Activated CD8-positive, alpha-beta memory T cell treated with anti-CD3 and anti-CD28 coated beads for 1 hour (primary cell): ENCODE measurements around the gene VAV1.

Source experiments
- DNase-seq, 2 donors: peaks; one replicate each; pipeline ENCODE4 v3.0.0-alpha.2; 2020; ENCODE audit warnings: low read depth in 1 of 2; ENCODE audit errors: extremely low read depth in 1 of 2

The VAV1 gene

GRCh38 chr19:6886277-6886897, 113.9 kb downstream of the VAV1 start:
- DNase-seq: no peak

GRCh38 chr19:6887316-6887715, 114.8 kb downstream of the VAV1 start, which contains the start of gene ADGRE1:
Gene ADGRE1, plus strand, starts transcription at chr19:6887579. Its CDS starts 30 bp downstream, at chr19:6887609.
- DNase-seq: no peak

DNA sequence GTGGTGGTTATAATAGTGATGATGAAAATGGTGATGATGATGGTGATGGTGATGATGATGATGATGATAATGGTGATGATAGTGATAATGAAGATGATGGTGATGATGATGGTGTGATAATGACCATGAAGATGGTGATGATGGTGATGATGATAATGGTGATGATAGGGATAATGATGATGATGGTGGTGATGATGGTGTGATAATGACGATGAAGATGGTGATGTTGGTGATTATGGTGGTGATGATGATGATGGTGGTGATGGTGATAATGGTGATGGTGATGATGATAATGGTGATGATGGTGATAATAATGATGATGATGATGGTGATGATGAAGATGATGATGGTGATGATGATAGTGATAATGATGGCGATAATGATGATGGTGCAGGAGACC, 116.5 kb downstream of the VAV1 start:
- DNase-seq: no peak

- no peak for DNase-seq
These were observed 117.9 kb downstream of the VAV1 start for GRCh38 chr19:6890401-6890913.

GRCh38 chr19:6890938-6891337, 118.4 kb downstream of the VAV1 start:
- no peak for DNase-seq

DNA sequence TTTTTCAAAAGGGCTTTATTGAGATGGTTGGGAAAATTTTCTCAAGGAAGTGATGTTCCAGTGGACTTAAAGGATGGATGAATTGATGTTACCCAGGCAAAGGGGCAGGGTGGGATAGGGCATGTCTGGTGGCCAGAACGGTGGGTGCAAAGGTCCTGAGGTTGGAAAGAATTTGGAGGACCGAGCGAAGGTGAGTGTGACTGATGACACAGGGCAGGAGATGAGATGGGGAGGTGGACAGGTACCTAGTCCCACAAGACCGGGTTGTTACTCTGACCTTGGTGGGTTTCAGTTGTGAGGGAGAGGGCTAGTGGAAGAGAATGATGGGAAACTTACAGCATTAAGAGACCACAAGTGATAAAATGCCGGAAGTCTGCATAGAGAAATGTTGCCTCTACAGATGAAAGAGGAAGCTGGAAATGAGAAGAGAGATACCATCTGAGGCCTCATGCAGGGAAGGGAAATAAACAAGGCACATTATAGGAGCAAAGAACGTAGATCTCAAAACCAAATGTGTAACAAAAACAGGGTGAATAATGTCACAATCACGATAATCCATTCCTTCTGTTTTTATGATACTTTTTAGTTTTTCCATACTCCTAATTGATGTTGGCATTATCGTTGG, 119.4 kb downstream of the VAV1 start:
- DNase-seq: no peak

DNA sequence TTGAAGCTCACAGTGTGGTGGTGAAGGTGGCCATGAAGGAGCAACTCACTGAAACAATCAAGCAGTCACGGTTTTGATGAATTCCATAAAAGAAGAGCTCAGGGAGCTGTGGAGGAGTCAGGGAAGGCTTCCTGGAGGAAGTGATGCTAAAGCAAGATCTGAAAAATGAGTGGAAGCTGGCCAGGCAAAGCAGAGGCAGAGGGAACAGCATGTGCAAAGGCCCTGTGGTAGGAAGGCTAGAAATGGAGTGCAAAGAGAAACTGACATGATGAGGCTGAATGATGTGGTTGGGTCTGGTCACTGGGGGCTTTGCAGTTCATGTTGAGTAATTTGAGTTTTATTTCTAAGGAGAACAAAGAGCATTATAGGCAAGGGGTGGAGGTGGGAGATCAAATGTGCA, 121.8 kb downstream of the VAV1 start:
- DNase-seq: no peak

- no peak for DNase-seq
These were observed 130.9 kb downstream of the VAV1 start for GRCh38 chr19:6903446-6903845.

DNA sequence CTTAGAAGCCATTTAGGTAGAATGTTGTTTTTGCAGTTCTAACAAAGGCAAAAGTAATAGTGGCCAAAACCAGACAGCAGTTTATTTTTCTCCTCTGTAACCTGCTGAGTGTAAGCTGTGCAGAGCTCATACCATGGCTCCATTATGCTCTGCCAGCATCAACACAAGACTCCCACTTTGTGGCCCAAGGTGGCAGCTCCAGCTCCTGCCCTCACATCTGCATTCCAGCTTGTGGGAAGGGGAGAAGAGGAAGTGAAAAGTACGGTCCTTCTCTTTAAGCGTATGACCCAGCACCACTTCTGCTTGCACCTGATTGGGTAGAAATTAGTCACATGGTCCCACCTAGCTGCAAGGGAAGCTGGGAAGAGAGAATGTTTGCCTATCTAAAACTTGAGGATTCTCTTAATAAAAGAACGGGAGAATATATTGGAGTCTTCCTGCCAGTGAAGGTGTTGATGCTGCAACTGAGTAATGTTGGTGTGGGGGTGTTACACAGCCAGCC, 134.1 kb downstream of the VAV1 start:
- no peak for DNase-seq
